ENCODE results near the gene VASN.

GRCh38 chr16:4412159-4412558 is 40.5 kb downstream of the VASN start:
- TF ChIP-seq CTCF (IDR thresholded peaks at IDR 0.05) (no peak), POLR2A (IDR thresholded peaks at IDR 0.05) (no peak)
